Measurements from ENCODE around the gene ETF1. TPM values are rescaled to one million over a fixed set of nuclear protein-coding genes. Genes with fewer than 3 reads are reported as not detected.

The ETF1 gene
- total RNA-seq, 4 donors from 2014 or later = 108 to 163 (median 127) TPM

- Histone ChIP-seq H3K4me1 (peaks cover 0 to 54% (median 16%) of the 10 kb centered on the region in 3 donors), H3K27me3 (no peaks in the 10 kb centered on the region)
- WGBS, 2 donors (ENCODE audit: low coverage in 1 of 2) = no CpG with 5 or more reads among the region's 64 CpGs
Measured at GRCh38 chr5:138464388-138465260, 78.4 kb downstream of the ETF1 start.

GRCh38 chr5:138464008-138464387 is 79.0 kb downstream of the ETF1 start:
- TF ChIP-seq POLR2AphosphoS5 (IDR thresholded peaks at IDR 0.05) (peak; percentile 82), POLR2A (IDR thresholded peaks at IDR 0.05) (peak; percentile 66 to 87), CTCF (IDR thresholded peaks at IDR 0.05) (peak in 3 of 4 experiments; percentile 91 to 94 (median 92)), EP300 (IDR thresholded peaks at IDR 0.05) (no peak)
- H3K27me3 ChIP-seq = no peaks in the 10 kb centered on the region
- peak overlapping the region; percentile 90 to 99 (median 97) for H3K27ac ChIP-seq
- peaks cover 0 to 60% (median 16%) of the 10 kb centered on the region in 3 donors for H3K4me1 ChIP-seq
- H3K36me3 ChIP-seq = no peaks in the 10 kb centered on the region
- H3K4me3 ChIP-seq = peak overlapping the region; percentile 54 to 85
- no CpG with 5 or more reads among the region's 34 CpGs for WGBS, 2 donors (ENCODE audit: low coverage in 1 of 2)
- ATAC-seq = peak; percentile 70
- H3K9me3 ChIP-seq = no peaks in the 10 kb centered on the region

More at GRCh38 chr5:138464388-138465260, 78.4 kb downstream of the ETF1 start:
- Histone ChIP-seq H3K4me3 (peak overlapping the region; percentile 54 to 85), H3K9me3 (no peaks in the 10 kb centered on the region), H3K27ac (peak overlapping the region; percentile 90 to 99 (median 97)), H3K36me3 (no peaks in the 10 kb centered on the region)
- TF ChIP-seq POLR2AphosphoS5 (IDR thresholded peaks at IDR 0.05) (peak; percentile 78), POLR2A (IDR thresholded peaks at IDR 0.05) (peak; percentile 59 to 61), EP300 (IDR thresholded peaks at IDR 0.05) (no peak), CTCF (IDR thresholded peaks at IDR 0.05) (peak in 3 of 4 experiments; percentile 1 to 9 (median 2))
- peak; percentile 85 for ATAC-seq

GRCh38 chr5:138463419-138464007 is 79.5 kb downstream of the ETF1 start:
- H3K4me3 ChIP-seq = peak overlapping the region; percentile 54 to 85
- TF ChIP-seq POLR2A (IDR thresholded peaks at IDR 0.05) = no peak
- no peak for TF ChIP-seq EP300 (IDR thresholded peaks at IDR 0.05)
- TF ChIP-seq POLR2AphosphoS5 (IDR thresholded peaks at IDR 0.05) = no peak
- no peak for TF ChIP-seq CTCF (IDR thresholded peaks at IDR 0.05)
- ATAC-seq = peak; percentile 2
- peaks cover 0 to 65% (median 17%) of the 10 kb centered on the region in 3 donors for H3K4me1 ChIP-seq
- H3K9me3 ChIP-seq = no peaks in the 10 kb centered on the region
- WGBS, 2 donors (ENCODE audit: low coverage in 1 of 2) = 9 to 10% methylated on average over 7 to 17 of the region's 21 CpGs
- no peaks in the 10 kb centered on the region for H3K36me3 ChIP-seq
- peak overlapping the region; percentile 90 to 99 (median 97) for H3K27ac ChIP-seq
- H3K27me3 ChIP-seq = no peaks in the 10 kb centered on the region

- WGBS, 2 donors (ENCODE audit: low coverage in 1 of 2) = 50 to 52% methylated on average over 5 to 6 of the region's 11 CpGs
- H3K27me3 ChIP-seq = no peaks in the 10 kb centered on the region
- ATAC-seq = no peak
- H3K4me3 ChIP-seq = no peak overlapping the region
- peaks cover 0 to 59% (median 14%) of the 10 kb centered on the region in 3 donors for H3K4me1 ChIP-seq
- TF ChIP-seq EP300 (IDR thresholded peaks at IDR 0.05) (no peak), CTCF (IDR thresholded peaks at IDR 0.05) (no peak), POLR2AphosphoS5 (IDR thresholded peaks at IDR 0.05) (no peak), POLR2A (IDR thresholded peaks at IDR 0.05) (no peak)
- H3K27ac ChIP-seq = peak overlapping the region in 2 of 4 donors; percentile 1 to 9
- H3K9me3 ChIP-seq = no peaks in the 10 kb centered on the region
- no peaks in the 10 kb centered on the region for H3K36me3 ChIP-seq
Measured at GRCh38 chr5:138461343-138462125, 81.5 kb downstream of the ETF1 start.
